ENCODE data around the gene PCSK4. TPM values are rescaled to one million over a fixed set of nuclear protein-coding genes. Genes with fewer than 3 reads are reported as not detected.

PCSK4 gene
- total RNA-seq, 1 experiment from 2014 or later, result 3.9 TPM

- Histone ChIP-seq H3K9me2 (replicated peaks; ENCODE audit: low read length) (no peaks in the 10 kb centered on the region), H3K27me3 (ENCODE audit: low read length) (no peaks in the 10 kb centered on the region), H3K9me3 (ENCODE audit: low read length) (no peaks in the 10 kb centered on the region), H4K20me1 (ENCODE audit: low read length) (no peaks in the 10 kb centered on the region), H3K4me2 (ENCODE audit: low read length) (no peak overlapping the region), H2AFZ (ENCODE audit: low read length) (no peak overlapping the region), H3K27ac (ENCODE audit: low read length) (no peak overlapping the region), H3F3A (ENCODE audit: low read length, unreplicated experiment) (no peaks in the 10 kb centered on the region), H3K79me2 (ENCODE audit: low read length) (no peaks in the 10 kb centered on the region), H3K4me3 (ENCODE audit: low read length) (no peak overlapping the region), H3K36me3 (ENCODE audit: low read depth, low read length) (no peaks in the 10 kb centered on the region), H3K4me1 (ENCODE audit: insufficient read depth, low read length) (no peaks in the 10 kb centered on the region), H3K9ac (ENCODE audit: low read length) (no peak overlapping the region)
- no peak for TF ChIP-seq EZH2 (IDR thresholded peaks at IDR 0.05; ENCODE audit: low read length, unreplicated experiment)
- no peak for TF ChIP-seq CTCF (conservative IDR thresholded peaks at IDR 0.05; ENCODE audit: low read depth, low read length)
- TF ChIP-seq EZH2phosphoT487 (IDR thresholded peaks at IDR 0.05; ENCODE audit: borderline replicate concordance, low read length), result no peak
- DNase-seq (no peak), ATAC-seq (no peak)
- ChIA-PET POLR2A (ENCODE audit: unreplicated experiment) (no interaction called here), CTCF (no interaction called here)
- intact Hi-C loops (cut with micrococcal nuclease), result no loop called here
- no TSS peak for BruUV-seq (replicated peaks)
Measured at GRCh38 chr19:1527650-1528309, 37.6 kb upstream of the PCSK4 start.

- no peak overlapping the region for H2AFZ ChIP-seq (ENCODE audit: low read length)
- intact Hi-C loops (cut with micrococcal nuclease), result no loop called here
- H3K9me2 ChIP-seq (replicated peaks; ENCODE audit: low read length), result no peaks in the 10 kb centered on the region
- H3K4me3 ChIP-seq (ENCODE audit: low read length), result no peak overlapping the region
- no peaks in the 10 kb centered on the region for H3K9me3 ChIP-seq (ENCODE audit: low read length)
- no peaks in the 10 kb centered on the region for H3K4me1 ChIP-seq (ENCODE audit: insufficient read depth, low read length)
- no peak overlapping the region for H3K9ac ChIP-seq (ENCODE audit: low read length)
- POLR2A ChIA-PET (ENCODE audit: unreplicated experiment), result no interaction called here
- no peaks in the 10 kb centered on the region for H3K36me3 ChIP-seq (ENCODE audit: low read depth, low read length)
- H3K4me2 ChIP-seq (ENCODE audit: low read length), result no peak overlapping the region
- no TSS peak for BruUV-seq (replicated peaks)
- H3K27ac ChIP-seq (ENCODE audit: low read length), result no peak overlapping the region
- DNase-seq, result no peak
- ATAC-seq, result no peak
- TF ChIP-seq EZH2 (IDR thresholded peaks at IDR 0.05; ENCODE audit: low read length, unreplicated experiment) (no peak), EZH2phosphoT487 (IDR thresholded peaks at IDR 0.05; ENCODE audit: borderline replicate concordance, low read length) (no peak), CTCF (conservative IDR thresholded peaks at IDR 0.05; ENCODE audit: low read depth, low read length) (no peak)
- H3K79me2 ChIP-seq (ENCODE audit: low read length), result no peaks in the 10 kb centered on the region
- H4K20me1 ChIP-seq (ENCODE audit: low read length), result no peaks in the 10 kb centered on the region
- CTCF ChIA-PET, result no interaction called here
- no peaks in the 10 kb centered on the region for H3F3A ChIP-seq (ENCODE audit: low read length, unreplicated experiment)
- H3K27me3 ChIP-seq (ENCODE audit: low read length), result no peaks in the 10 kb centered on the region
Measured at GRCh38 chr19:1526979-1527649, 37.0 kb upstream of the PCSK4 start.
